ENCODE measurements around the gene CARMIL1.
"Not testable (repeated sequence)": the region's sequence is repeated elsewhere in the genome, so short reads cannot be mapped to it uniquely, and the experiment has no call there.

Gene CARMIL1

GRCh38 chr6:25277857-25278256, 1.3 kb upstream of the CARMIL1 start:
- DNase-seq, result no peak

GRCh38 chr6:25278261-25278913, 787 bp upstream of the CARMIL1 start:
- no peak for DNase-seq

- peak in 3 of 6 experiments; percentile 22 to 51 (median 31) for DNase-seq
Measured at GRCh38 chr6:25279748-25280343, 672 bp downstream of the CARMIL1 start.

GRCh38 chr6:25280344-25281074, 1.3 kb downstream of the CARMIL1 start:
- peak in 5 of 6 experiments; percentile 9 to 57 (median 35) for DNase-seq

GRCh38 chr6:25286891-25287290, 7.7 kb downstream of the CARMIL1 start:
- no peak for DNase-seq

- DNase-seq, result no peak
Measured at GRCh38 chr6:25287941-25288340, 8.8 kb downstream of the CARMIL1 start.

GRCh38 chr6:25288518-25288917, 9.3 kb downstream of the CARMIL1 start:
- DNase-seq, result no peak

- DNase-seq, result no peak
Measured at GRCh38 chr6:25290306-25291060, 11.3 kb downstream of the CARMIL1 start.

GRCh38 chr6:25292384-25292783, 13.2 kb downstream of the CARMIL1 start:
- no peak for DNase-seq

GRCh38 chr6:25295651-25296050, 16.5 kb downstream of the CARMIL1 start:
- no peak for DNase-seq

- no peak for DNase-seq
Measured at GRCh38 chr6:25296217-25296905, 17.2 kb downstream of the CARMIL1 start.

- DNase-seq, result no peak
Measured at GRCh38 chr6:25297039-25297441, 17.9 kb downstream of the CARMIL1 start.

GRCh38 chr6:25297823-25298522, 18.8 kb downstream of the CARMIL1 start:
- no peak for DNase-seq

GRCh38 chr6:25298523-25298865, 19.3 kb downstream of the CARMIL1 start:
- DNase-seq, result not testable (repeated sequence)

- no peak for DNase-seq
Measured at GRCh38 chr6:25301362-25301761, 22.2 kb downstream of the CARMIL1 start.

- DNase-seq, result no peak
Measured at GRCh38 chr6:25302151-25302550, 23.0 kb downstream of the CARMIL1 start.

GRCh38 chr6:25302677-25303128, 23.5 kb downstream of the CARMIL1 start:
- no peak for DNase-seq

- no peak for DNase-seq
Measured at GRCh38 chr6:25303254-25303653, 24.1 kb downstream of the CARMIL1 start.

- DNase-seq, result no peak
Measured at GRCh38 chr6:25306379-25306778, 27.2 kb downstream of the CARMIL1 start.

- no peak for DNase-seq
Measured at GRCh38 chr6:25307805-25308494, 28.8 kb downstream of the CARMIL1 start.

GRCh38 chr6:25309886-25310285, 30.7 kb downstream of the CARMIL1 start:
- no peak for DNase-seq

All from stimulated activated naive CD4-positive, alpha-beta T cell (primary cell).